NCI-H2029 (cell line): ENCODE measurements around the gene EPHB1.

Source experiments
- DNase-seq: peaks from one replicate; lab custom pipeline; 2025; lab: John Stamatoyannopoulos, UW

Gene EPHB1

DNA sequence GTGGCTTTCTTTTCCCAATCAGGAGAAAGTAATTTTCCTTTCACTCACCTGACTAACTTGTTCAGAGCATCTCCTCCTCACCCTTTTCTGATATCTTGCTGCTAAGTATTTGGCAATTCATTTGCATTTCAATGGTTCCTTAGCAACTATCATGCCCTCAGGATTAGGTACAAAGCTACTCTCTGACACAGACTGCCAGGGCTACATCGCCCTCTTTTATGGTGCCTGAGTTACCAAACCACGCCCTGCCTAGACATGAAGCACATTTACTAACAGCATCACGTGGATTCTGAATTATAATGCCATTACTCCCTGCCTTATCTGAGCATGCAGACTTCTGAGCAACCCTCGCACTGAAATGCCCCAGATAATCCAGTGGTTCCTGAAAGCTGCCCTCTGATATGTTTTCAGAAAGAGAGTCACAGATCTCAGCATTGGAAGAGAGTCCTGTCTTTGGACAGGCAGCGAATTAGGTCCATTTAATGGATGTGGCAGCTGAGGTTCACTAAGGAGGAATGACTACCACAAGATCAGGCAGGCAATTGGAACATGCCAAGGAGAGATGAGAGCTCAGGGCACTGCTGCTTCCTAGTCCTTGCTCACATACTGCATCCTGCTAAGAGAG lies 14.5 kb downstream of the EPHB1 start:
- no peak for DNase-seq

DNA sequence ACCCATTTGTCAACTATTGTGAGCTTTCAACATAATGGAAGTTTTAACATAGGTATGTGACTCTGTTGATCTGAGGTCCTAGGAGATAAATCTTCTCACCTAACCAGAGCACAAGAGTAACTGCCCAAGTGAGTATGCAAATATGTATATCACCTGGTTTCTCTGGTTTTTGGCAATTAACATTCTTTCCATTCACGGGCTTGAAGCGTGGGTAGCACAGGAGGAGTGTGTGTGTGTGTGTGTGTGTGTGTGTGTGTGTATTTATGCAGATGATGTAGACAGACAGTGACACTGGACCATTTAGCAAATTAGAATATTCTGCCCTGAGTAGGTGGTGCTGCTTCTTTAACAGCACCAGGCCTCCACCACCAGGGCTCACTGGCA lies 15.0 kb downstream of the EPHB1 start:
- DNase-seq = no peak

DNA sequence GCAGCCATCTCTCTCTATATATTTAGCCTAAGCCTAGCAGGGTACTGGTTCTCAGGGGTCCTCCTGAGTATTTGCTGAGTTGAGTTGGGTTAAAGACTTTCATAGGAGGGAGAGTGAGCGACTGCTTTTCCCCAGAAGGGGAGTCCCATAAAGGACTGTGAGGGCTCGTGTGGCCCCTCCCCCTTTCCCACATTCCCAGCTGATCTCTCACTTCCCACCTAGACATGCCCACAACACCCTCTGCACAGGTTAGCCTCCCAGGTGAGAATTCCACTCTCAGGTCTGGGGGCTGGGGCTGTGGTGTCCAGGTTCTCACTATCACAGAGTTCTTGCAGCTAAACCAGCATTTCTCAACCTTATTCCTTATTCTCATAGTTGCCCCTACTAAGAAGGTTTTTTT lies 15.8 kb downstream of the EPHB1 start:
- no peak for DNase-seq

DNA sequence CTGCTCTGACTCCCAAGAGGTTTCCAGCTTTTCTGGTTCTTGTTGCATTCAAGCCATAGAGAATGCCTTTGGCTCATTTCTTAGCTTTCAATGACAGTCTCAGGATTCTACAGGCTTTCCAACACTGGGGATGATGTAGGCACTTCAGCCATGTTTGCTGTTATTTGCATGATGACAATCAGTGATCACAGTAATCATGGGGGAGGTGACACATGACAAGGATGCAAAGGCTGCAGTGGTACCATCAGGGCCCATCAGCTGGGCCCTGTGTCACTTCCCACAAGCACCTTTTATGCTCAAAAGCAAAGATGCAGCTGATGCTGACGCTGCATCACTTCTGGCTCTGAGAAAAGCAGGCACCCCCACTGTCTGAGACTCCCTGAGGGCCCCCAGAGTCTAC lies 18.6 kb downstream of the EPHB1 start:
- no peak for DNase-seq

DNA sequence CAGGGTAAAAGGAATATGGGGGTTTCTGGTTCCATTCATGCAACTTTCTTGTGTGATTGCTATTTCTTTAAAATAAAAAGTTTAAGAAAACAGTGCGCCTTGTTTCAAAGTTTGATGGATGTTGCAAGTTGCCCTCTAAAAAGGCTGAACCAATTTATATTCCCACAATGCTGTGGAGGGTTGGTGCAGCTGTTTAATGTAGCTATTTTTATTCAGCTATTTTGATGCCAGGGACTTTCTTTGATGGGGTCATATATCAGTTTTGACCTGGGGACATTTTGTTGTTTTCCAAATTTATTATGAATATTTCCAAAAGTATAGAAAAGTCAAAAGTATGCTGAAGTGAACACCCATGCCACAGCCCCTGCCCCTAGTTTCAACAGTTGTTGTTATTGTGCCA lies 20.5 kb downstream of the EPHB1 start:
- DNase-seq = no peak

DNA sequence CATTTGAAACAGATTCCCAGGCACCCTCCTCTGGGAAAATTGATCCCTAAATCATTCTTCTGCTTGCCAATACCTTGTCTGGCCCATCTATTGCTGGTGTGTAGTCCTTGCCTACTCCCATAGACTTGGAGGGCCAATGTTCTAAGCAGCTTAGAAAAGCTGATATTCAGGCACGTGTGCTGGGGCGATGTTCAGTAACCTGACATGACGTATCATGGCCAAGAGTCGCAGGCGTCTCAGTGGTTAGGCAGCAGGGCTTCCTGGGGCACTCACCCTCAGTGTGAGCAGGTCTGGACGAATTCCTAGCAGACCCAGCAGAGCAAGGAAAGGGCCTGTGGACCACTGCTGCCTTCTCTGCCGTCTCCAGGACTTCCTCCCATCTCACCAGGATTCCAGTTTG lies 21.6 kb downstream of the EPHB1 start:
- no peak for DNase-seq

DNA sequence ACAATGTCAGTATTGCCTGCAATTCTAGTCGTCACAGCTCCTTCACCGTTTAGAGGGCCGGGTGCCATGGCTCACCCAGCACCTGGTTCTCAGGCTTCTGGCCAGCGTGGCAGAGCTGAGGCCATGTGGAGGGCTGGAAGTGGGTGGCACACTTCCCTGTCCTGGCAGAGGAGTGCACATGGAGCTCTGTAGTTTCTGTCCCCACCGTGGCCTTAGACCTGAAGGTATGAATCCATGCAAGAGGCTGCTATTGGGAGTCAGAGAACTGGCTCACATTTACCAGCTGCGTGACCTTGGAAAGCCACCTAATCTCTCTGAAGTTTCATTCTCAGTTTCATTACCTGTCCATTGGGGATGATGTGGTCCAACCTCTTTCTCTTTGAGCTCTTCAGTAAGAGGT lies 22.2 kb downstream of the EPHB1 start:
- DNase-seq = no peak

DNA sequence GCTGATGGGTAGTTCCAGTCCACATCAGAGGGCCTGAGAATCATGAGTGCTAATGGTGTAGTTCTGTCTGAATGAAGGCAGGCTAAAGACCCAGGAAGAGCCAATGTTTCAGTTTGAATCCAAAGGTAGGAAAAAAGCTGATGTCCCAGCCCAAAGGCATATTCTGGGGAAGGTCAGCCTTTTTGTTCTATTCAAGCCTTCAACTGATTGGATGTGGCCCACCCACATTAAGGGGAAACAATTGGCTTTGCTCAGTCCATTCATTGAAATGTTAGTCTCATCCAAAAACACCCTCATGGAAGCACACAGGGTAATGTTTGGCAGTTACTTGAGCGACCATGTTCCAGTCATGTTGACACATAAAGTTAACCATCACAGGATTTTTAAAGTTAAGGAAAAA lies 25.9 kb downstream of the EPHB1 start:
- DNase-seq = no peak

DNA sequence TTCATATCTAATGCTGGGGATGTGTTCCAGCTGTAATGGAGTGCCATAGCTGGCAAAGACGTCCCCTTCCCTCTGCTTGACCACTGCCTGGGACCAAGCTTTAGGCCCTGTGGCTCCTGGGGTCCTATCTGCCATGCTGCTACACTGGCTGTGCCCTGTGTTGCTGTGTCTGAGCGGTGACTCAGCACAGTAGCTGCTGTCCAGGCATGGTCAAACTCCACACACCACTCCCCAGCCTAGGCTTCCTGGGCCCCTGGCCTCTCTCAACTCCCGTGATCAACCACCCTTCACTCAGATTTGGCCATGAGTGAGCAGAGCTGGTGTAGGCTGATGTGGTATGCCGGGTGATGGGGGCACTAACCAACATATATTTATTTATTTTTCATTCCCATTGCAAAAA lies 27.0 kb downstream of the EPHB1 start:
- DNase-seq = no peak

DNA sequence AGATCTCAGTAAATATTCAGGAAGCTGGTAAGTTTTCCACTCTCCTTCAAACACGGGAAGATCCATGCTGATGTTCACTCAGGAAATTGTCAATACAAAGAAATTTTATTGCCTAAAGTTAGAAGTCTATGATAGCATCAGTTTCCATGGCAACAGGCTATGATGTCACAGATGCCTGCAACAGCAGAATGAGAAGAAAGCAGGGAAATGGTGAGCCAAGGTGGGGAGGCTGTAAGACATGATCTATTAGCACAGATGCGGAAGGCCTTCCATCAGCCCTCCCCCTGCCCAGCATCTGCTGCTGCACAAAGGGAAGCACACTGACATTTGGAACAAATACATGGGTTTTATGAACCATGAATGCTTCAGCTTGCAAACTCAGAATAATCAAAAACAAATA lies 28.6 kb downstream of the EPHB1 start:
- DNase-seq = no peak

DNA sequence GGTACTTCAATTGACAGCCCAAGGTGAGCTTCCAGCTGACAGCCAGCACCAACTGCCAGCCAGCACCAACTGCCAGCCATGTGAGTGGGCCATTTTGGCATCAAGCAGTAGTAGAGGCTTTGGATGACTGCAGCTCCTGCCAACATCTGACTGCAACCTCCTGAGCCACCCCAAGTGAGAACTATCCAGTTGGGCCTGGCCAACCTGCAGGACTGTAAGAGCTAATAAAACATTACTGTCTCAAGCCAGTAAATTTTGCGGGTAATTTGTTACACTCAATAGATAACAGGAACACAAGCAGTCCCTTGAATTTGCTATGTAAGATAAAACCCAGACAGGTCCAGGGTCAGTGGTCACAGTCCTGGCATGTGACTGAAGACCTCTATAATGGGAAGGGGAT lies 29.7 kb downstream of the EPHB1 start:
- DNase-seq = peak; percentile 43

DNA sequence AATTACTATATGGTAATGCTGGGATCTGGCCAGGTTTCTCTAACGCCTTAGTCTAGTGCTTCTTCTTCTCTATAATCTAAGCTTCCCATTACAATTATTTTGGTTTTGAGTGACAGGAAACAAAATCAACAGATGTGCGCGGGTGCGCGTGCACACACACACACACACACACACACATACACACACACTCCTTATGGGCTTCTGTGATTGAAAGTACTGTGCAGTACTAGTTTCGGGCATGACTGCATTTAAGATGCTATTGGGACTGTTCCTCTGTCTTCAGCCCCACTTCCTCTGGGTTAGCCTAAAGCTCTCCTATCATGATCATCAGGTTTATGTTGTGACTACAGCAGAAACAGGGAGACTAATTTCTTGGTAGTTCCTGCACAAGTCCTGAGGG lies 32.2 kb downstream of the EPHB1 start:
- no peak for DNase-seq

DNA sequence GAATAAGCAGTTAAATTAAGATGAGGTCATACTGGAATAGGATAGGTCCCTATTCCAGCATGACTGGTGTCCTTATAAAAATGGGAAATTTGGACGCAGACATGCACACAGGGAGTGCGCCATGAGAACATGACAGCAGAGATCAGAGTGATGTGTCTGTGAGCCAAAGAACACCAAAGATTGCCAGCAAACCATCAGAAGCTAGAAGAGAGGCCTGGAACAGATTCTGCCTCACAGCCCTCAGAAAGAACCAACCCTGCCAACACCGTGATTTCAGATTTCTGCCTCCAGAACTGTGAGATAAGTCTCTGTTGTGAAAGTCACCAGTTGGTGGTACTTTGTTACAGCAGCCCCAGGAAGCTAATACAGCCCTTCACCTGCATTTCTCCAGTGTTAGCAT lies 34.7 kb downstream of the EPHB1 start:
- no peak for DNase-seq

DNA sequence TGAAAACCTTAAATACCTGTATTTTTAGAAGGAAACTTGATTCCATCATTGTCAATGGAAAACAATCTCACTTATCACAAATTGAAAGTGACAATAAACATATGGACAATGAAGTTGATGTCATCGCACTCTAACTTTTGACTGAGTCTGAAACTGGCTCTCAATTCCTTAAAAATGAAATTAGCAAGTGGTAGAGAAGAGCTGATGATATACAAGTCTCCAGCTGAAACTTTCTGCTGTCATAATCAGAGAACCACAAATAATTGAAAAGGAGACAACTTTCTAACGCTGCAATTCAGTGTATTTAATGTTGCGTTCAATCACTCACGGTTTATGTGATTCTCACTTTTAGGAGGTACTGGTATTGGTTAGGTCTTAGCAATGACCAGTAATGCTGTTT lies 37.5 kb downstream of the EPHB1 start:
- DNase-seq = no peak

DNA sequence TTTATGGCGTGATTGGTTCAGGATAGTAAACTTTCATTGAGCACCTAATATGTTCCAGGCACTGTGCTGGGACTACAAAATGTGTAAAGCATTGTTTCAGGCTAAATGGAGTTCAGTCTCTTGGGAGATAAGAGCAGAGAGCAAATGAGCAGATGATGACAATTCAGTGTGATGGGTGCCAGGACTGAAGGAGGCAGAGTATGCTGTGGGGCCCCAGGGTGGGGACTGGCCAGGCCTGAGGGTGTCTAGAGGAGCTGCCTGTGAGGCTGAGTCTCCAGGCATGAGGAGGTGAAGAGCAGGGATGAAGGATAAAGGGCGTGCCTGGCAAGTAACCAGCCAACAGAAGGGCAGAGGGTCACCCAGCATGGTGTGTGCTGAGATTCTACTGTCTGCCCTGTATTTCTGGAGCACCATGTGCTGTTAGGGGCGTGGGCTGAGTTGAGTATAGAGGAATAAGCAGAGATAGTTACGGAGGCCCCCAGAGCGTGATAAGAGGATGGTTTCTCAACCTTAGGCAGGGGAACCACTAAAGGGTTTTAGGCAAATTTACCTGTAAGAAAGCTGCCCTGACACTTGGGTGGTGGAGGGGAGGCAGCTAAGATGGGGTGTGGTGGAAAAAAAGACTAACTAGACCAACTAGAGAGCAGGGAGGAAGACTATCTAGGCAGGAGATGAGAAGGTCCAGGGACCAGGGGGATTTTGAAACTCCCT lies 38.5 kb downstream of the EPHB1 start:
- DNase-seq = no peak

DNA sequence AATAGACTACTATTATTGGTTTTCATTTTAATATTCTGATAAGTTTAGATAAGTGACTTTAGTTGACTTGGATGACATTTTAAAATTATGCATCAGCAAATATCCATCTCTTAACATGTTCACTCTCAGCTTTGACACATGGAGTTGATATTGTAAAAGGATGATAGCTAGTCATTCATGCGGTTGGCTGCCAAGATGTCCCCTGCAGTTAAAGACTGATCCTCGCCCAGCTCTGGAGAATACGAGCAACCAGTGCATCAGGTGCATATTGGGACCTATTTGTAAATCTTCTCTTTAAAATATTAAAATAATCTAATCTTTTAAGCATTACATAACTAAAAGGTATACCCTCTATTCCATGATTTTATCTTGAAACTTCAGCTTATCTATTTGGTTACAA lies 41.9 kb downstream of the EPHB1 start:
- DNase-seq = no peak

DNA sequence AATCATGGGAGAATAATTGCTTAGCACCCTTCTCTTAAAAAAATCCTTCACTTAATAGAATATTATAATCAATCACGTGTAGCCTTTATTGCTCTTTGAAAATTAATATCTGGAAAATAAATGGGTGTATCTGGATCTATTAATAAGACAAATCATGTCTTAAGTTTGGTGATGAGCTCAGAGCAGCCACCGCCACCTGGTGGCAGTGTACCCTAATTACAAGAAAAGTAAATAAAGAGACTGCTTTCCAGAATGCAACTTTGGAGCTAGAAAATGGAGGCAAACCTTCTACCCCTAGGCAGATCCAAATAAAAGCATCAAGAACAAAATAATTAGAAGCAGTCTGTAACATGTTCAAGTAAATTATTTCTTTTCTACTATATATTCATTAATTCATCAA lies 43.5 kb downstream of the EPHB1 start:
- no peak for DNase-seq

DNA sequence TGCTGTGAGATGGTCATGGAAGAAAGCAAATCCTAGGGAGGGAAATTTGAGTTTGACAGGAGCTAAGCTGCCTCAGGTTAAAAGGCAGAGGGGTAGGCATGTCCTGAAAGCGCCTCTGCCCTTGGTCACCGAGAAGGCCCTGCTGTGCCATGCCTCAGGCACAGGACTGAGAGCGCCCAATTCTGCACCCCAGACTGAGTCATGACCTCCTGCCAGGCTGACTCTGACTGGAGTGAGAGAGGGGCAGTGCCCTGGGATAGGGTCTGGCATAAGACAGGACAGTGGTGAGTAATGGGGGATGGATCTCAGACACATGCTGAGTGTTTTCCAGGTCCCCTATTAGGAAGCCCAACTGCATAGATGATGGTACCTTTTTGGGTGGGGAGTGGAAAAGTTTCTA lies 44.4 kb downstream of the EPHB1 start:
- no peak for DNase-seq

DNA sequence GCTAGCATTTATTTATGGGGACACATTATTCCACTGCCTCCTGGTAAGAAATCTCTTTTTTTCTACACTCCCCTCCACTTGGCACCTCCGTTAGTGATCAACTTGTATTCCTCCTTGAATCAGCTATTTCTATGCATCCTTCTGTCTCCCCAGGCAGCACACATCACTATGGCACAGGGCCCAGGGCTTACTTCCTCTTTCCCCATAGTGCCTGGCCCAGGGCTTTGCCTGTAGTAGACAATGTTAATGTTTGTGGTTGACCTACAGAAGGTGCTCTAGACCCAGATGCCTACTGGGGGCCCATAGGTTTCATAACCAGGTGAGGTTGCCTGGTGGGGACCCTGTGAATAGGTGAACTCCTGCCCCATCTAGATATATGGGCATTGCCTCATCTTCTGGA lies 44.9 kb downstream of the EPHB1 start:
- DNase-seq = no peak

DNA sequence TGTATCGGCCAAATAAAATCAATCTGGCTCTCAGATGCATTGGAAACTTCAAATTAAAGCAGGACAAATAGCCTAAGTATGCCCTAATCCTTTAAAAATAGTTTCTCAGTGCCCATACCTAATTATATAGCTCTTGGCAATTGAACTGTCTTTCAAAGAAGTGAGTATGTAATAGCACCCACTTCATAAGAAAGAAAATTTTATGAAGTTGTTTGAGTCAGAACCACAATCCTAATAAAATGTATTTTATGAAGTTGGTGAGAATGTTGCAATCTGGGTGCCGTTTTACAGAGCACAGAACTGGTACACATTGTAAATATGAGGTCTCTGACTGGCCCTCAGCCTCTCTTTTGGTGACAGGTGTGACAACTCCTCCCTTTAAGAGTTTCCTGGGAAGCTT lies 45.4 kb downstream of the EPHB1 start:
- no peak for DNase-seq

DNA sequence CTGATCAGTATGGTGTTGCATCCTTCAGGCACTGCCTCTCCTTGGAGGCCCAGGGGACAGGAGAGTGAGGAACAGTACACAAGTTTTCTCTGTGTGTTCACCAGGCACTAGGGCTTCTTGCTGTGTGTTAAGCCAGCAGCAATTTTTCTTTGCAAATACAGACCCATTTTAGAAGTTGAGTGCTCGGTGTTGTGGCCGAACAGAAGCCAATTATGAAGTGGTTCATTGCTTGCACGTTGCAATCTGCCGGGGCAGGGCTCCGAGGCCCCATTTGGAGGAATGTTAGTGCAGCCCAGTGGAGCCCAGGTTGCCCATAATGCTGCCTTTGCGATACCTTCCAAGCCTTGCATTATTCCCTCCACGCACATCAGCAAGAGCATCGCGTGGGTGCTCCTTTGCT lies 51.0 kb downstream of the EPHB1 start:
- DNase-seq = no peak

DNA sequence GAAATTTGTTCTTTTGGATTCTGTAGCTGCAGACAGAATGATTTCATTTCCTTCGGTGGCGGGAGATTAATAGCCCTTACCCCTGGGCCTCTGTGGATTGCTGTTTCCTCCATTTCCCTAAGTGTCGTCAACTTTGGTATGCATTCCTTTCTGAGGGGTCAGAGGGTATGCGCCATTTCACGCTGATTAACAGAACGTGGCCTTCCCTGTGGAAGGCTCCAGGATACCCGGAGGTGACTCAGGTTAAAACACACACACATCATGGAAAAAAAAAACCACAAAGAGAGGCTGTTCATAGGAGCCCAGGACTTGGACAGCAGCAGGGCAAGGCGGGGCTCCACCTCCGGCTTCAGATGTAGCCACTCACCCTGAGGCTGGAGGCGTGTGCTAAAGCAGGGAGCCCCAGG lies 51.9 kb downstream of the EPHB1 start:
- peak; percentile 43 for DNase-seq

DNA sequence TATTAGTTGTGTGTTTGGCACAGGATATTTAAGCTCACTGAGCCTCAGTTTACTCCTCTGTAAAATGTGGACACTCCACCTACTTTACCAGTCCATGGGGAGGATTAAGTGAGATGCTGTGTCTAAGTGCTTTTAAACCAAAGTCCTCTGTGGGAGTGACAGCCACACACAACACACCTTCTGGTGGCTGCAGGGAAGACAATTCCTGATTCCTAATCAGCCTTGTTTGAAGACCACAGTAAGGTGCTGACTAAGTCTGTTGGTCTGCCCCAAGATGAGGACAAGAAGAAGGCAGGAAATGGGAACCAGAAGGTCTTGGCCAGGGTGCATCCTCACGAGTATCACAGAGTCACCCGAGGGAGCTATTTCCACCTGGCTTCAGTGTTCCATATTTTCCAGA lies 52.3 kb downstream of the EPHB1 start:
- DNase-seq = no peak

DNA sequence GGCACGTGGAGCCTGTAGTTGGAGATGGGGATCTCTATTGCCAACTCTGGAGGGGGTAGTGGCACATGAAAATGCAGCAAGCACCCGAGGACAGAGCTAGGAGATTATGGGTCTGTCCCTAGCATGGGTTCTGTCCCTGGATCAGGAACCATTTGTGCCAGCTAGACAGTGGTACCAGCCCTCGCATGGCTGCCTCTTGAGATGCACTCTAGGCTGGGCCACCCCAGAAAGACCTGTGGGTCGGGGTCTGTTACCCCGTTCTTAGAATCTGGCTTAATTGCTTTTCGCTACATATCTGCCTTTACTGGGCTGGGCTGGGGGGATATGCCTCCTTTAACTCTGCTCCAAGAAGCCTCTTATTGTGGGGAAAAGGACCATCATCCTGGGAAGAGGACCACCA lies 54.5 kb downstream of the EPHB1 start:
- no peak for DNase-seq
